ENCODE data around the gene FBXW10.
"Not testable (repeated sequence)": the region's sequence is repeated elsewhere in the genome, so short reads cannot be mapped to it uniquely, and the experiment has no call there.

Gene FBXW10

GRCh38 chr17:18757368-18758044 is 13.7 kb downstream of the FBXW10 start:
- not testable (repeated sequence) for H3K4me3 ChIP-seq (ENCODE audit: low read length); H3K9ac ChIP-seq (ENCODE audit: low read depth, low read length); H3K27me3 ChIP-seq (ENCODE audit: insufficient read depth, low read length); H3K36me3 ChIP-seq (ENCODE audit: insufficient read depth, low read length); H3K9me3 ChIP-seq (ENCODE audit: insufficient read depth, low read depth, low read length); H3K4me1 ChIP-seq (ENCODE audit: insufficient read depth, low read length); H3K27ac ChIP-seq (ENCODE audit: low read depth, low read length)
- 94% methylated on average over 5 of the region's 8 CpGs for WGBS

- 100% methylated on average over 1 of the region's 6 CpGs for WGBS
- not testable (repeated sequence) for H3K27ac ChIP-seq (ENCODE audit: low read depth, low read length); H3K27me3 ChIP-seq (ENCODE audit: insufficient read depth, low read length); H3K4me3 ChIP-seq (ENCODE audit: low read length); H3K9ac ChIP-seq (ENCODE audit: low read depth, low read length); H3K36me3 ChIP-seq (ENCODE audit: insufficient read depth, low read length); H3K4me1 ChIP-seq (ENCODE audit: insufficient read depth, low read length); H3K9me3 ChIP-seq (ENCODE audit: insufficient read depth, low read depth, low read length)
Measured at GRCh38 chr17:18758344-18758743, 14.5 kb downstream of the FBXW10 start.

- H3K36me3 ChIP-seq (ENCODE audit: insufficient read depth, low read length); H3K4me1 ChIP-seq (ENCODE audit: insufficient read depth, low read length); H3K9ac ChIP-seq (ENCODE audit: low read depth, low read length); H3K9me3 ChIP-seq (ENCODE audit: insufficient read depth, low read depth, low read length); H3K4me3 ChIP-seq (ENCODE audit: low read length); H3K27ac ChIP-seq (ENCODE audit: low read depth, low read length); H3K27me3 ChIP-seq (ENCODE audit: insufficient read depth, low read length): not testable (repeated sequence)
- WGBS: 90% methylated on average over 6 of the region's 6 CpGs
Measured at GRCh38 chr17:18760221-18760620, 16.4 kb downstream of the FBXW10 start.

- 80% methylated on average over 2 of the region's 4 CpGs for WGBS
- H3K27me3 ChIP-seq (ENCODE audit: insufficient read depth, low read length); H3K9me3 ChIP-seq (ENCODE audit: insufficient read depth, low read depth, low read length); H3K36me3 ChIP-seq (ENCODE audit: insufficient read depth, low read length); H3K4me1 ChIP-seq (ENCODE audit: insufficient read depth, low read length); H3K9ac ChIP-seq (ENCODE audit: low read depth, low read length); H3K27ac ChIP-seq (ENCODE audit: low read depth, low read length); H3K4me3 ChIP-seq (ENCODE audit: low read length): not testable (repeated sequence)
Measured at GRCh38 chr17:18770572-18770971, 26.7 kb downstream of the FBXW10 start.

- H3K9ac ChIP-seq (ENCODE audit: low read depth, low read length); H3K4me3 ChIP-seq (ENCODE audit: low read length); H3K4me1 ChIP-seq (ENCODE audit: insufficient read depth, low read length); H3K36me3 ChIP-seq (ENCODE audit: insufficient read depth, low read length); H3K27ac ChIP-seq (ENCODE audit: low read depth, low read length); H3K27me3 ChIP-seq (ENCODE audit: insufficient read depth, low read length); H3K9me3 ChIP-seq (ENCODE audit: insufficient read depth, low read depth, low read length): not testable (repeated sequence)
- WGBS: 82% methylated on average over 4 of the region's 4 CpGs
Measured at GRCh38 chr17:18771066-18771465, 27.2 kb downstream of the FBXW10 start.

GRCh38 chr17:18772471-18772870 is 28.6 kb downstream of the FBXW10 start:
- H3K36me3 ChIP-seq (ENCODE audit: insufficient read depth, low read length): no peaks in the 10 kb centered on the region
- 93% methylated on average over 7 of the region's 7 CpGs for WGBS

GRCh38 chr17:18780991-18781718 is 37.3 kb downstream of the FBXW10 start, which contains the start of gene TVP23B:
Gene TVP23B, plus strand, starts transcription at chr17:18781183. Its CDS starts 111 bp downstream, at chr17:18781294.
- peak within 1 kb of the TSS; percentile 68; the same call in 1 of the 2 replicates for H3K27ac ChIP-seq (ENCODE audit: low read depth, low read length)
- not testable (repeated sequence) for H3K27me3 ChIP-seq (ENCODE audit: insufficient read depth, low read length); H3K4me1 ChIP-seq (ENCODE audit: insufficient read depth, low read length); H3K36me3 ChIP-seq (ENCODE audit: insufficient read depth, low read length); H3K9me3 ChIP-seq (ENCODE audit: insufficient read depth, low read depth, low read length)
- H3K4me3 ChIP-seq (ENCODE audit: low read length): peak within 1 kb of the TSS; percentile 64
- H3K9ac ChIP-seq (ENCODE audit: low read depth, low read length): peak within 1 kb of the TSS; percentile 79
- under 1% methylated on average over 30 of the region's 56 CpGs for WGBS

More at GRCh38 chr17:18772471-18772870, 28.6 kb downstream of the FBXW10 start:
- Histone ChIP-seq H3K9me3 (ENCODE audit: insufficient read depth, low read depth, low read length) (no peaks in the 10 kb centered on the region), H3K4me1 (ENCODE audit: insufficient read depth, low read length) (no peaks in the 10 kb centered on the region), H3K27me3 (ENCODE audit: insufficient read depth, low read length) (no peaks in the 10 kb centered on the region), H3K9ac (ENCODE audit: low read depth, low read length) (no peak overlapping the region), H3K4me3 (ENCODE audit: low read length) (no peak overlapping the region), H3K27ac (ENCODE audit: low read depth, low read length) (no peak overlapping the region)

- H3K27me3 ChIP-seq (ENCODE audit: insufficient read depth, low read length); H3K36me3 ChIP-seq (ENCODE audit: insufficient read depth, low read length); H3K27ac ChIP-seq (ENCODE audit: low read depth, low read length); H3K4me1 ChIP-seq (ENCODE audit: insufficient read depth, low read length); H3K9me3 ChIP-seq (ENCODE audit: insufficient read depth, low read depth, low read length): not testable (repeated sequence)
- no CpG with 5 or more reads among the region's 5 CpGs for WGBS
- Histone ChIP-seq H3K4me3 (ENCODE audit: low read length) (peak overlapping the region; percentile 64), H3K9ac (ENCODE audit: low read depth, low read length) (peak overlapping the region; percentile 58; the same call in 1 of the 2 replicates)
Measured at GRCh38 chr17:18781805-18782204, 38.0 kb downstream of the FBXW10 start.

GRCh38 chr17:18785933-18786332 is 42.1 kb downstream of the FBXW10 start:
- not testable (repeated sequence) for H3K9ac ChIP-seq (ENCODE audit: low read depth, low read length); H3K27ac ChIP-seq (ENCODE audit: low read depth, low read length); H3K9me3 ChIP-seq (ENCODE audit: insufficient read depth, low read depth, low read length); H3K4me1 ChIP-seq (ENCODE audit: insufficient read depth, low read length); H3K27me3 ChIP-seq (ENCODE audit: insufficient read depth, low read length); H3K4me3 ChIP-seq (ENCODE audit: low read length)
- WGBS: 82% methylated on average over 1 of the region's 1 CpG
- H3K36me3 ChIP-seq (ENCODE audit: insufficient read depth, low read length): peaks cover 17% of the 10 kb centered on the region

GRCh38 chr17:18786890-18787289 is 43.0 kb downstream of the FBXW10 start:
- not testable (repeated sequence) for H3K27me3 ChIP-seq (ENCODE audit: insufficient read depth, low read length); H3K9ac ChIP-seq (ENCODE audit: low read depth, low read length); H3K27ac ChIP-seq (ENCODE audit: low read depth, low read length); H3K4me3 ChIP-seq (ENCODE audit: low read length); H3K9me3 ChIP-seq (ENCODE audit: insufficient read depth, low read depth, low read length); H3K4me1 ChIP-seq (ENCODE audit: insufficient read depth, low read length)
- H3K36me3 ChIP-seq (ENCODE audit: insufficient read depth, low read length): peaks cover 19% of the 10 kb centered on the region
- WGBS: 75% methylated on average over 2 of the region's 5 CpGs

- no CpG with 5 or more reads among the region's 1 CpG for WGBS
- not testable (repeated sequence) for H3K4me3 ChIP-seq (ENCODE audit: low read length); H3K9me3 ChIP-seq (ENCODE audit: insufficient read depth, low read depth, low read length); H3K27me3 ChIP-seq (ENCODE audit: insufficient read depth, low read length); H3K9ac ChIP-seq (ENCODE audit: low read depth, low read length); H3K4me1 ChIP-seq (ENCODE audit: insufficient read depth, low read length); H3K27ac ChIP-seq (ENCODE audit: low read depth, low read length)
- H3K36me3 ChIP-seq (ENCODE audit: insufficient read depth, low read length): peaks cover 44% of the 10 kb centered on the region
Measured at GRCh38 chr17:18791402-18791801, 47.5 kb downstream of the FBXW10 start.

Data from HUES64 (cell line).